Effector CD8-positive, alpha-beta T cell (primary cell): ENCODE results near the gene FEV.
"Not testable (repeated sequence)": the region's sequence is repeated elsewhere in the genome, so short reads cannot be mapped to it uniquely, and the experiment has no call there.

Experiments
- DNase-seq: peaks from one replicate; lab custom pipeline; 2025; lab: John Stamatoyannopoulos, UW

The FEV gene

DNA sequence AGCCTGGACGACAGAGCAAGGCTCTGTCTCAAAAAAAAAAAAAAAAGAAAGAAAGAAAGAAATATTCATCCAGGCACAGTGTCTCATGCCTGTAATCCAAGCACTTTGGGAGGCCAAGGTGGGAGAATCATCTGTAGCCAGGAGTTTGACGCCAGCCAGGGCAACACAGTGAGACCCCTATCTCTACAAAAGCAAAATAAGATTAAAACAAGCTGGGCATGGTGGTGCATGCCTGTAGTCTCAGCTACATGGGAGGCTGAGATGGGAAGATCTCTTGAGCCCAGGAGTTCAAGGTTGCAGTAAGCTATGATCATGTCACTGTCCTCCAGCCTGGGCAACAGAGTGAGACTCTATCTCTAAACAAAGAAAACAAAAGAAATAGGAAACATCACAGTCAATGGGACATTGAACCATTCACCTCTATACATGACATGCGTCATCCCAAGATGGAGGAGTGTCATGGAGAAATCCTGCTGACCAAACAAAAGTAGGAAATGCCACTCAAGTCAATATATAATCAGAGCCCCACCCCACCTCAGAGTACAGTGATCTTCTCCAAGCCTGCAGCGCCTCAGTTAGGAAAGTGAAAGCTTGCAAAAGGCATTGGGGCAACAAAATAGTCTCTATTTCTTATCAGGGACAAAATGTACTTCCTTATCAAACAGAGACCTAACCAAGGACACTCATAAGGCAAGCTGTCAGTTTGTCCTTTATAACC is 9.8 kb downstream of the FEV start:
- no peak for DNase-seq

DNA sequence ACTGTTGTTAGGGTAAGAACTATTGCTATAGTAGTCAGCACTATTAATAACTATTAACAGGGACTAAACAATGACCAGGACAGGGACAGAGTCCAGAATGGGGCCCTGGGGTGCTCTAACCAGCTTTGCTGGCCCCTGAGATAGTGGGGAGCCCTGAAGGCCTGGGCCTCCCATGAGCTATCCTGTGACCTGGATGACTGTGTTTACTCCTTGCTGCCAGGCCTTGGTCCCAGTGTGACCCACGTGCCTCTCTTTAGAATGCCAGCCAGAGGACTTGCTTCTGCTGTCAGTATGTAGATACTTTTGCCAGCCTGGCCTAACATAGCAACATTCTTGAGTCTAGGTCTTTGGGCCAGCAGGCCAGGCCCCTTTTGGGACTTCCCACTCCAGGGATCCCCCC is 14.1 kb downstream of the FEV start:
- DNase-seq, result no peak

DNA sequence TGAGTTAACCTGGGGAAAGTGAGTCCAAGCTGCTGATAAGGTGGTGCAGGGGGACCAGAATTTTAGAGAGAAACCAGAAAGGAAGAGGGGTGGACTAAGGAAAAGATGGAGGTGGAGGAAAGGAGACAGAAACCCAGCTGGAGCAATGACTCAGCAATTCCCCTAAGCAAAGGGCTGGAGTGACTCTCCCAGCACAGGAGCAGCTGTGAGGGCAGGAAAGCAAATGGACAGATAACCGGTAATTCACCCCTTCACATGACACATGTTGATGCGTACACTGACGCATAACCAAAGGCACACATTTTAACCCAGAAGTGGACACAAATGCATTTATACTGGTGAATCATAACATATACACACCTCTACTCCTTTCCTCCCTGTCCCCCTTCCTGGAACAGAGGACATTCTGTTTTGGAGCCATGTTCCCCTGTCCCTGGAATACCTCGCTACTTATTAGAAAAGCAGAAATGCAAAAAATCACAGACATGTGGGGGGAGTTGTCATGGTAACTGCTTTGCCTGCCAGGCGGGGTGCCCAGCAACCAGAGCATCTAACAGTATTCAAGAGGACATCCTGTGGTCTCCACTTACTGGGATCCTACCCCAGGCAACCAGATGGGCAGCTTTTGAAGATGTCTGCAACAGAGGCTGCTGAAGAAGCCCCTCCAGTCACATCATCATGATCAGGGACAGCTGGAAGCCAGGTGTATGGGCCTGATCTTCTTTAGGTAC is 20.8 kb downstream of the FEV start:
- no peak for DNase-seq

DNA sequence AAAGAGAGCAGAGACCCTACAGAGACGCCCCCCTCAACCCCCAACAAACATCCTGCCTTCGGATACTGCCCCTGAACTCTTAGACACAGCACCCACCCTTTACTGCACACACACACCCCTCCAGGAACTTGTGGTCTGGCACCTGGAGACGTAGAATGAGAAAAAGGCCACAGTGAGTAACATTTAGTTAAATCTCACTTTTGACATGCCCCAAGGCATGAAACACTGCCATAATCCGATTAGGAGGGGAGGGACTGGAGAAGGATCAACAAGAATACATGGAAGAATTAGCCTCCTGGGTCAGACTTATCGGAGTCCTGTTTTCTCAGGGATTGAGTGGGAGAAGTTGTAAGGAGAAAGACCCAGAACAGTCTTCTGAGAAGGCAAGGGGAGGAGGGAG is 21.4 kb downstream of the FEV start:
- DNase-seq, result no peak

DNA sequence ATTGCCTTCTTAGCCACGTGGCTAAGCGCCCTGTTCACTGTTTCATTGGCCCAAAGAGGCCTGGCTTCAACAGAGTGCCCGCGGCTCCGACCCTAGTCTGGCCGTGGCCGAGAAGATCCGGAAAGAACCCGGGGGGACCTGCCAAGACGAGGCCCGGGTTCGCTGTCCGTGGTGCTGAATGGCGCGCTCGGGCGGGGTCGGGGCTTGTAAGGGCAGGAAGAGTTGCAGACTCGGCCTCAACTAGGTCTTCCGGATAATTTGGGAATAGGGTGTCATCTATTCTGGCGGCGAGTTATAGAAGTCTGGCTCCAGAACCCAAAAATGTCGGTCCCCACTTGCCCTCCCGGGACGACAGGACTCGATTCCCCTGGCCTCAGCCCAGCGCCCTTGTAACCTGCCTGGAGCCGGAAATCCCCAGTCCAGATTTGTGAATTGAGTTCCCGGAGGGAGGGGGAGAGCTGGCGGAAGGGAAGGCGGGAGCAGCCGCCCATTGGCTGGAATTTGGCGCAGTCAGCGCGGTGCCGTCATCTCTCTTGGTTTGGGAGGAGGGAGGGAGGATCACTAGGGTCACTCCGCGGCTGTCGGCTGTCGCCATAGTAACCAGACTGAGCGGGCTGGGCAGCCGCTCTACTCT is 22.0 kb downstream of the FEV start:
- peak; percentile 36 for DNase-seq

DNA sequence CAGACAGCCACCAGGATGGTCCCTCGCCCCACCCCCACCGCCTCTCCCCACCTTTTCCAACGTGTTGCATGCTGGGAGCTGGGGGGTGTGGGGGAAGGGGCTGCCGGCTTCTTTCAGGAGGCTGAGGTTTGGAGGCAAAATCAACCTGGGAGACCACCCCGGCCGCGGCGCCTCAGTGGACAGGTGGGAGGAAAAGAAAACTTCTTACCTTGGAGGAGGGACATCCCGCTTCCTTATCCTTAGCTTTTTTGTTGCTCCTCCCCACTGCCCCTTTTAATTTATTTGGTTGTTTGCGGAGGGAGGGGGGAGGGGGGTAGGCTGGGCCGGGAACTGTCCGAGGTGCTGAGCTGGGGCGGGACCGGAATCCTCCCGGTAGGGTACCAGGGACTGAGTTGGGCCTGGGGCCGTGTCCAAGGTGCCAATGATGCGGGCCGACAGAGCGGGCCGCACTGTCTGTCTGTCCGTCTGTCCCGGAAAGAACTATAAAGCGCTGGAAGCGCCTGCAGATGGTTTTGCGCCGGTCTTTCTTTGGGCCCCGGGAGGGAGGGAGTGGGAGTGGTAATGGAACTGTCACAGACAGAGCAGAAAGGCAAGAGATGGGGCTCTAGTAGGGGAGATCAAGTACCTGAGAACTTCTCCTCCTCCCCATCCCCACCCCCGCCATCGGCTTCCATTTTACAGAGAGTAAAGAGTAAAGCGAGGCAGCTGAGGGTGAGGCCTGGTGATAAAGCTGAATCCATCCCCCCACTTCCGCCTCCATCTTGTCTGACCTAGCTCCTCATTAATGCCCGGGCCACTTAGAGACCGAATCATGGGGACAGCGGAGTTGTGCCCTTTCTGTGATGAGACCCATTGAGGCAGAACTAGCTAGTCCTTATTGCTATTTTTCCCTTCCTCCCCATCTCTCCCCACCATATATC is 23.1 kb downstream of the FEV start:
- DNase-seq, result no peak

DNA sequence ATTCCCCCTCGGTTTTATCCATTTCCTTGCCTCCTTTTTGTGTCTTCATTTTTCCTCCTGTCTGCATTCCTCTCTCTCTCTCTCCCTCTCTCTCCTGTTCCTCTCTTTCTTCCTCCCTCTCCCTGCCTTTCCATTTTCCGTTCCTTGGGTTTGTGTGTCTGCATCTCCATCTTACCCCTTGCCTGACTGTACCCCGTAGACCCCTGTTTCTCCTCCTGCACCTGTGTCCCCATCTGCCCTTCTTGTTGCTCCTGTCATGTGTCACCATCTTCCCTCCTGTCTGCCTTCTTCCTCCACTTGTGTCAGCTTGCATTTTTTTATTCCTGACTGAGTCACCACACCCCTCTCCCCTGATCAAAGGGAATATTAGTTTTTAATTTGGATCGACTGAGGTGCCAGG is 23.8 kb downstream of the FEV start:
- DNase-seq, result no peak

DNA sequence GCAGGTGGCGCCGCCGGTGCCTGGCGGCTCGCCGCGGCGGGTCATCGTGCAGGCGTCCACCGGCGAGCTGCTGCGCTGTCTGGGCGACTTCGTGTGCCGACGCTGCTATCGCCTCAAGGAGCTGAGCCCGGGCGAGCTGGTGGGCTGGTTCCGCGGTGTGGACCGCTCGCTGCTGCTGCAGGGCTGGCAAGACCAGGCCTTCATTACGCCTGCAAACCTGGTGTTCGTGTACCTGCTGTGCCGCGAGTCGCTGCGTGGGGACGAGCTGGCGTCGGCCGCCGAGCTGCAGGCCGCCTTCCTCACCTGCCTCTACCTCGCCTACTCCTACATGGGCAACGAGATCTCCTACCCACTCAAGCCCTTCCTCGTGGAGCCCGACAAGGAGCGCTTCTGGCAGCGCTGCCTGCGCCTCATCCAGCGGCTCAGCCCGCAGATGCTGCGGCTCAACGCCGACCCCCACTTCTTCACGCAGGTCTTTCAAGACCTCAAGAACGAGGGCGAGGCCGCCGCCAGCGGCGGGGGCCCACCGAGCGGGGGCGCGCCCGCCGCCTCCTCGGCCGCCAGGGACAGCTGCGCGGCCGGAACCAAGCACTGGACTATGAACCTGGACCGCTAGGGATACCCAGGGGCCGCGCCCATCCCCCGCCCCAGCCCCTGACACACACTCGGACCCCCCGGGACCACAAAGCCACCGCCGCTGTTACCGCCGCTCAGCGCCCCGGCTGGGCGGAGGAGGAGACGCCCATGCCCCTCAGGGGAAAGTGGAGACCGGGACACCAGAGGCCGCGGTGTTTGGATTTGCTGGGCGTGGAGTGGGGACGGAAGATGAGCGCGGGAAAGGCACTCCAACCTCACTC is 24.4 kb downstream of the FEV start:
- no peak for DNase-seq

DNA sequence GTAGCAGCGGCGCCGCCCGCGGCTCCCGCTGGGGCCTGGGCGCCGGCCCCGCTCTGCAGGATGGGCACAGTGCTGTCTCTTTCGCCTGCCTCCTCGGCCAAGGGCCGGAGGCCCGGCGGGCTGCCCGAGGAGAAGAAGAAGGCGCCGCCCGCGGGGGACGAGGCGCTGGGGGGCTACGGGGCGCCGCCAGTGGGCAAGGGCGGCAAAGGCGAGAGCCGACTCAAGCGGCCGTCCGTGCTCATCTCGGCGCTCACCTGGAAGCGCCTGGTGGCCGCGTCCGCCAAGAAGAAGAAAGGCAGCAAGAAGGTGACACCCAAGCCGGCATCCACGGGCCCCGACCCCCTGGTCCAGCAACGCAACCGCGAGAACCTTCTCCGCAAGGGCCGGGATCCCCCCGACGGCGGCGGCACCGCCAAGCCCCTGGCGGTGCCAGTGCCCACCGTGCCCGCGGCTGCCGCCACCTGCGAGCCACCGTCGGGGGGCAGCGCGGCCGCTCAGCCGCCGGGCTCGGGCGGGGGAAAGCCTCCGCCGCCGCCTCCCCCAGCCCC is 25.1 kb downstream of the FEV start:
- DNase-seq, result no peak

DNA sequence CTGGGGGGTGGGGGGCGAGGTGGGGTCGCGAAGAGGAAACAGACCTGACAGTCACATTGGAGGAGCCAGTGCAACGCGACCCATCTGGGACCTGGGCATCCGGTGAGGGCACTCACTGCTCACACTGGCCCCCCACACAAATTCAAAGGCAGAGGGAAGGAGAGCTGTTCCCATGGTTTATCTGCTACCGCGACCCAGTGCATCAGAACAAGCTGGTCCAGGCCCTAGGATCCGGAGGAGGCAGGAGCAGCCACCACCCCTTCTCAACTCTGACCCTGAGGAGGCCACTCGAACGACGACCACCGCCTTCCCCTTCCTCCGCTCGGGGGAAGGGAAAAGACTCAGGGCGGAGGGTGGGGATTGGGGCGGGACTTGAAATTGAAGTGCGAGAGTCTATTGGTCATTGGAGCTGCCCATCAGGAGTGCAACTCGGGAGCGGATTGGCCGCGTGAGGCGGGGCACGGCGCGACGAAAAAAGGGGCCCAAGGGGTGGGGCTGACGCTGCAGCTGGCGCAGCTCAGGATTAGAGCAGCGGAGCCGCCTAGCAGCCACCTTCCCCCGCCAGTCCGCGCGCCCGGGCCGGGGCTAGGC is 25.7 kb downstream of the FEV start, which contains the start of gene CDK5R2:
TSS of gene CDK5R2 (plus strand) at position 526 of the 591 bp plus-strand sequence. CDS start 155 bp downstream, outside the sequence.
- DNase-seq, result peak; percentile 26

DNA sequence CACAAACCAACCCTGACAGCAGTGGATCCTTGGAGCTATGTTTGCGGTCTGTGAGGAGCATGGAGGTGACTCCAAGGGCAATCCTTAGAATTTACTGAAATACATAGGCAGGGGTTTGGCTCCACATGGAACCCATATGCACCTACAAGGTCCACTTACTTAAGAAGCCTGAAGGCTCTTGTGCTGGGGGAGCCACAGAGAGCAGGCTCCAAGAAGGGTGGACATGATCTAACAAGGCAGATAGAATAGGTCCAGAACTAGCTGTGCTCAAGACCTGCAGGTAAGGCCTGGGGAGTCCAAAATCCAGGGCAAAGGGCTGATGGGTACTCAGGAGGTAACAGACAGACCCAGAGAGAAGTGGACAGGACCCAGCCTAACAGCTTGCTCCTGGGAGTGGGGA is 26.7 kb downstream of the FEV start:
- no peak for DNase-seq

DNA sequence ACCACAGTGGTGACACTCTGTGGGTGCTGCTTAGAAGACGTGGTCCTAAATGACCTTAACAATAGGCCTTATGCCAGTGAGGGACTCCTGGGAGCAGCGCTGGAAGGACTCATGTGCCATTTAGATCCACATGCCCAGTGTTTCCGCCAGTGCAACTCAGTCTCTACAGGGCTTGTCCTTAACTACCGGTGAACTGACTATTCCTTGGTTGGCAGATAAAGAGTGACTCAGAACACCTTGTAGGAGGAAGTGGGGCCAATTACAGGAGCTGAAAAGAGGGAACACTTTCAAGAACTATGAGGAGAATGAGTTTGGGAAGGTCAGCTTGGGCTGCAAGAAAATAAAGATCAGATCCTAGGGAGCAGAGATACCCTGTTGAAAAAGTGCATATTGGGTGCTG is 27.3 kb downstream of the FEV start:
- DNase-seq, result no peak

DNA sequence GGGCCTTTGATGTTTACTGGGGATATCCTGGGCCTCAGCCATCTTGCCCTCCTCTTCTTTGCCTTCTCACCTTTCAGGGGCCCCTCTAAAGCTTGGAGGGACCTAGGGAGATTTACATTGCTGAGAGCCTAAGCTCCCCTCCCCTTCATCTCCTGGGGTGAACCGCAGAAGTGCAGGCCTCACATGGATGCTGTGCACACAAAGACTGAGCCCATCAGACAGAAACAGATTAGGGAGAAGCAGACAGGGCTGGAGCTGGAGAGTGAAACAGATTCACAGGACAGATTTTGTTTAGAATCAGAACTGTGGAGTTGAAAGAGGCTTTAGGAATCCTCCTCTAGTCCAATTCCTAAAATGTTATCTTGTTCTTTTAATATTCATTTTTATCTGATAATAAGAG is 28.9 kb downstream of the FEV start:
- no peak for DNase-seq

DNA sequence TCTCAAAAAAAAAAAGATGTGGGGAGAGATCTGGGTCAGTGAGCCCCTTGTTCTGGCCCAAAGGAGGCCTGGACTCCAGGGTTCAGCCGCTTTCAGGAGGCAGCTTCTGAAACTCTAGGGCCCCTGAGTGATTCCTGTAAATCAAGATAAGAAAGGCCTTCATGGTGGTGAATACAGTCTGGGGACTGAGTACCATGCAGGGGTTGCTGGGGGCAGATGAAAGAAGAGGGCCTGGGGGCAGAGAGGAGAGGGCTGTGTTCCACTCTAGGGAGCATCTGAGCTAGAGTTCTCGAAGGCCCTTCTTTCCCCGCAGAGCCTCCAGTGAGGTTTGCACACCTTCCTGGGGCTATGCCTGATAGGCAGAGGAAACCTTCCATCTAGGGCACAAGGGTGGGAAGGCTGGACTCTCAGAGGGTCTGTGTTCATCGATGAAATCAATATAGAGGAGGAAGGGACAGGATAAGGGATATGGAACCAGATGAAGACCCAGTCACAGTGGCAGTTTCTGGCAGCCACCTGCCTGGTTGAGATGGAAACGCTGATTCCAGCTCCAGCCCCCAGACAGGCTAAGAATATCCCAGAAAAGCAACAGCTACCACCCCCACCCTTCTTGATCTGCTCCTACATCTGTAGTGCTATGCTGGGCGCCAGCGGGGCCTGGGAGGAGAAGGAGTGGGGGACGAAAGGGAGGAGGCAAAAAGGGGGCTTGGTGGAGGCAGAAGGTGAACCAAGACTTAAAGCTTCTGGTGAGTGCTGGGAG is 30.3 kb downstream of the FEV start:
- DNase-seq, result no peak

DNA sequence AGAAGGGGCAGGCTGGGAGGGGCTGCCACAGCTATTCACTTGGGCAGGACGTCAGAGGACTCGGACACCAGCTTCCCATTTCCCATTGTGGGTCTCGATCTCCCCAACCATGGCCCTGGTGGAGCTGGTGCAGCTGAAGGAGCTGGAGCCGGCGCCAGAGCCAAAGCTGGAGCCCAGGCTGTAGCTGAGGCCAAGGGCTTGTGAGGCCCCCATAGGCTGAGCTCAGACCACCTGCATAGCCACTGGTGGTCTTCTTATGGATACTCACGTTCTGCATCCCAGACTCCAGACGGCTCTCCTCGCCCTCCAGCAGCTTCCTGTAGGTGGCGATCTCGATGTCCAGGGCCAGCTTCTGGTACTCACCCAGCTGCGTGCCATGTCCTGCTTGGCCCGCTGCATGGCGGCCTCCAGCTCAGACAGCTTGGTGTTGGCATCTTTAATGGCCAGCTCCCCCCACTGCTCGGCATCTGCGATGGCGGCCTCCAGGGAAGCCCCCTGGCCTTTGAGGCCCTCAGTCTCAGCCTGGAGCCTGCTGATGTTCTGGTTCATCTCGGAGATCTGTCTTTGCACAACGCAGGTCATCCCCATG is 31.5 kb downstream of the FEV start:
- no peak for DNase-seq

DNA sequence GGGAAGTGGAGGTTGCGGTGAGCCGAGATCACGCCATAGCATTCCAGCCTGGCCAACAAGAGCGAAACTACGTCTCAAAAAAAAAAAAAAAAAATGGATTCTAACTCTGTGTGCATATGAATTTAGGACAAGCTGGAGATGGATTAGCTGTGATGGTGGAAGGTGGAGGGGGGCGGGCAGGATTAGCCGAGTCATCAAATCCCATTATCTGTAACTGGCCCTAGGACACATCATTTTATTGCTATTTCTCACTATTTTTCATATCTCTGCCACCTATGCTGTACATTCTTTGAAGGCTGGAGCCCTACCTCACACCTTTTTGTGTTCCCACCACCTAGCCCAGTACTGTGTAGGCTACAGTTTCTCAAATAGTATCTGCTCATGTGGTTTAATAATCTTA is 32.8 kb downstream of the FEV start:
- DNase-seq, result no peak

DNA sequence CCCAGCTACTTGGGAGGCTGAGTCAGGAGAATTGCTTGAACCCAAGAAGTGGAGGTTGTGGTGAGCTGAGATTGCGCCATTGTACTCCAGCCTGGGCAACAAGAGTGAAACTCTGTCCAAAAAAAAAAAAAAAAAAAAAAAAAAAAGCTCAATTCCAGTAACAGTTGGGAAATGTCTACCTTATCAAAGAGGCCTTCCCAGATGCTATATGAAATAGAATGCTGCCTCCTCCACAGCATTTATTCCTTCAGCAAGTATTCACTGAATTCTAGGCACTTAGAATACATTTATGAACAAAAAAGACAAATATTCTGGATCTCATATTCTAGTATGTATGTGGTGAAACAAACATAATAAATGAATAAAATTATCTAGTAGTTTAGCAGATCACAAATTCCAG is 38.4 kb downstream of the FEV start:
- no peak for DNase-seq

DNA sequence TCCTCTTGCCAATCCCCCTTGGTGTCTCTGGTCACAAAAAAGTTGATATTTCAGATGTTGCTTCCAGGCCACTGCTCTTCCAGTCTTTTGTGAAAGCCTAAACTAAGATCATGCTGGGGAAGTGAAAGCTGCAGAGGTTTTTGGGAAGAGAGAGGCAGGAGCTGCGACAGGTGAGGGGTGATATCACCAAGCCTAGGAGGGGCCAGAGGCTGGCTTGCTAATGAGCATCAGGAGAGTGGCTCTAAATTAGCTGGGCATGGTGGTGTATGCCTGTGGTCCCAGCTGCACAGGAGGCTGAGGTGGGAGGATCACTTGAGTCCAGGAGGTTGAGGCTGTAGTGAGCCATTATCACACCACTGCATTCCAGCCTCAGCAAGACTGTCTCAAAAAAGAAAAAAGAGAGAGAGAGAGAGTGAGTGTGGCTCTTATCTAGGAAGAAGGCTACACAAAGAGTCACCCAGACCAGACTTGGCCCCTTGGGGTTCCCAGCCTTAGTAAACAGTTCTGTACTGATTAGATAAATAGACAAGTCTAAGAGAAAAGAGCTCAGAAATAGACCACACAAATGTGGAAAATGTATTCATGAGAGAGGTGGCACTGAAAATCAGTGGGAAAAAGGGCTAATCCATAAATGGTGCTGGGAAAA is 40.1 kb downstream of the FEV start:
- no peak for DNase-seq

DNA sequence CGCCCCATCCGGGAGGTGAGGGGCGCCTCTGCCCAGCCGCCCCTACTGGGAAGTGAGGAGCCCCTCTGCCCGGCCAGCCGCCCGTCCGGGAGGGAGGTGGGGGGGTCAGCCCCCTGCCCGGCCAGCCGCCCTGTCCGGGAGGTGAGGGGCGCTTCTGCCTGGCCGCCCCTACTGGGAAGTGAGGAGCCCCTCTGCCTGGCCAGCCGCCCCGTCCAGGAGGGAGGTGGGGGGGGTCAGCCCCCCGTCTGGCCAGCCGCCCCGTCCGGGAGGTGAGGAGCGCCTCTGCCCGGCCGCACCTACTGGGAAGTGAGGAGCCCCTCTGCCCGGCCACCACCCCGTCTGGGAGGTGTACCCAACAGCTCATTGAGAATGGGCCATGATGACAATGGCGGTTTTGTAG is 53.2 kb downstream of the FEV start:
- not testable (repeated sequence) for DNase-seq
